Measurements from ENCODE around the gene SEPSECS. TPM values are rescaled to one million over a fixed set of nuclear protein-coding genes. Genes with fewer than 3 reads are reported as not detected.

Gene SEPSECS
- total RNA-seq, 4 donors from 2014 or later, result 6.4 to 8.5 (median 7.2) TPM

- no peak for DNase-seq (ENCODE audit: low spot score in 2 of 2)
- intact Hi-C loops (cut with DNase I; ENCODE audit: low total_unique reads), result no loop called here
- no peak overlapping the region for H3K4me3 ChIP-seq (ENCODE audit: low read depth, poor library complexity, severe bottlenecking)
- TF ChIP-seq CTCF (IDR thresholded peaks at IDR 0.05) (no peak), POLR2A (IDR thresholded peaks at IDR 0.05) (no peak)
Observed at GRCh38 chr4:25100710-25101109, 59.5 kb downstream of the SEPSECS start.

- TF ChIP-seq POLR2A (IDR thresholded peaks at IDR 0.05) (no peak), CTCF (IDR thresholded peaks at IDR 0.05) (no peak)
- 33 to 36% methylated on average over 4 of the region's 4 CpGs for WGBS, 2 donors
- peak in 1 of 2 donors; percentile 34 for DNase-seq (ENCODE audit: low spot score in 2 of 2)
- no peak overlapping the region for H3K4me3 ChIP-seq (ENCODE audit: low read depth, poor library complexity, severe bottlenecking)
- intact Hi-C loops (cut with DNase I; ENCODE audit: low total_unique reads), result no loop called here
Observed at GRCh38 chr4:25100021-25100555, 60.2 kb downstream of the SEPSECS start.

GRCh38 chr4:25098964-25099891, 61.0 kb downstream of the SEPSECS start:
- TF ChIP-seq CTCF (IDR thresholded peaks at IDR 0.05) (no peak), POLR2A (IDR thresholded peaks at IDR 0.05) (no peak)
- DNase-seq (ENCODE audit: low spot score in 2 of 2), result peak; percentile 47 to 86
- intact Hi-C loops (cut with DNase I; ENCODE audit: low total_unique reads), result no loop called here

GRCh38 chr4:25096981-25097443, 63.2 kb downstream of the SEPSECS start:
- WGBS, 2 donors, result 81 to 84% methylated on average over 11 of the region's 11 CpGs
- no peak for TF ChIP-seq CTCF (IDR thresholded peaks at IDR 0.05)
- no peak for TF ChIP-seq POLR2A (IDR thresholded peaks at IDR 0.05)
- DNase-seq (ENCODE audit: low spot score in 2 of 2), result peak in 1 of 2 donors; percentile 42
- intact Hi-C loops (cut with DNase I; ENCODE audit: low total_unique reads), result no loop called here
- H3K4me3 ChIP-seq (ENCODE audit: low read depth, poor library complexity, severe bottlenecking), result no peak overlapping the region

More at GRCh38 chr4:25098964-25099891, 61.0 kb downstream of the SEPSECS start:
- 31% methylated on average over 10 of the region's 10 CpGs for WGBS, 2 donors
- no peak overlapping the region for H3K4me3 ChIP-seq (ENCODE audit: low read depth, poor library complexity, severe bottlenecking)

GRCh38 chr4:25096251-25096980, 63.8 kb downstream of the SEPSECS start:
- peak in 1 of 2 donors; percentile 62 for DNase-seq (ENCODE audit: low spot score in 2 of 2)
- WGBS, 2 donors, result 88 to 90% methylated on average over 23 of the region's 23 CpGs
- intact Hi-C loops (cut with DNase I; ENCODE audit: low total_unique reads), result no loop called here
- no peak overlapping the region for H3K4me3 ChIP-seq (ENCODE audit: low read depth, poor library complexity, severe bottlenecking)
- TF ChIP-seq POLR2A (IDR thresholded peaks at IDR 0.05), result no peak
- no peak for TF ChIP-seq CTCF (IDR thresholded peaks at IDR 0.05)

All from lower leg skin (tissue), 4 donors.